Ectodermal cell (in vitro differentiated cells): ENCODE data around the gene POLR2E.

ENCODE experiments used
- H3K27ac ChIP-seq: 2 replicates; pipeline ENCODE4 v1.7.0; 2013; ENCODE audit warnings: mild to moderate bottlenecking, low read depth, low read length; ENCODE audit not compliant: insufficient read depth, poor library complexity, severe bottlenecking
- H3K27me3 ChIP-seq: 2 replicates; pipeline ENCODE4 v1.7.0; 2013; ENCODE audit warnings: mild to moderate bottlenecking, low read length; ENCODE audit not compliant: insufficient read depth, control insufficient read depth, poor library complexity, severe bottlenecking
- H3K36me3 ChIP-seq: one replicate; pipeline ENCODE4 v1.7.0; 2013; ENCODE audit warnings: low read length; ENCODE audit not compliant: control insufficient read depth, insufficient read depth
- H3K4me1 ChIP-seq: one replicate; pipeline ENCODE4 v1.7.0; 2013; ENCODE audit warnings: low read length; ENCODE audit not compliant: control insufficient read depth, insufficient read depth
- H3K4me3 ChIP-seq: 2 replicates; pipeline ENCODE4 v1.7.0; 2013; ENCODE audit warnings: low read depth, low read length, control low read depth; ENCODE audit not compliant: insufficient read depth
- H3K9me3 ChIP-seq: 2 replicates; pipeline ENCODE4 v1.7.0; 2013; ENCODE audit warnings: mild to moderate bottlenecking, low read length, moderate library complexity; ENCODE audit not compliant: control insufficient read depth
- WGBS, 2 experiments: methylation state at CpG; one replicate each; pipeline ENCODE4 v1.1.7; 2013; ENCODE audit warnings: missing lambda C conversion rate in 2 of 2; 5-methylcytosine and 5-hydroxymethylcytosine counted together

Gene POLR2E

DNA sequence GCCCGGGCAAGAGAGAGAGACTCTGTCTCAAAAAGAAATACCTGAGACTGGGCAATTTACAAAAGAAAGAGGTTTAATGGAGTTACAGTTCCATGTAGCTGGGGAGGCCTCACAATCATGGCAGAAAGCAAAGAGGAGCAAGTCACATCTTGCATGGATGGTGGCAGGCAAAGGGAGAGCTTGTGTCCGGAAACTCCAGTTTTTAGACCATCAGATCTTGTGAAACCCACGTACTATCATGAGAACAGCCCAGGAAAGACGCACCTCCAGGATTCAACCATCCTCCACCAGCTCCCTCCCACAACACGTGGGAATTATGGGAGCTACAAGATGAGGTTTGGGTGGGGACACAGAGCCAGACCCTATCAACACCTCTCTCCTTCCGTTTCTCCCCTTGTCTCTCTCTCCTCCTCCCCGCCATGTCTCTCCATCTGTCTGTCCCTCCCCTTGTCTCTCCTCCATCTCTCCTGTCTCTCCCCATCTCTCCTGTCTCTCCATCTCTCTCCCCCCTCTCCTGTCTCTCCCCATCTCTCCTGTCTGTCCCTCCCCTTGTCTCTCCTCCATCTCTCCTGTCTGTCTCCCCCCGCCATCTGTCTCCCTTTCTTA is 10.0 kb downstream of the POLR2E start:
- no peak overlapping the region for H3K4me3 ChIP-seq
- H3K27ac ChIP-seq = no peak overlapping the region
- no peaks in the 10 kb centered on the region for H3K27me3 ChIP-seq
- peaks cover 3% of the 10 kb centered on the region for H3K4me1 ChIP-seq
- H3K9me3 ChIP-seq = no peaks in the 10 kb centered on the region
- peaks cover 14% of the 10 kb centered on the region for H3K36me3 ChIP-seq
- 83 to 84% methylated on average over 8 of the region's 8 CpGs for WGBS, 2 experiments

DNA sequence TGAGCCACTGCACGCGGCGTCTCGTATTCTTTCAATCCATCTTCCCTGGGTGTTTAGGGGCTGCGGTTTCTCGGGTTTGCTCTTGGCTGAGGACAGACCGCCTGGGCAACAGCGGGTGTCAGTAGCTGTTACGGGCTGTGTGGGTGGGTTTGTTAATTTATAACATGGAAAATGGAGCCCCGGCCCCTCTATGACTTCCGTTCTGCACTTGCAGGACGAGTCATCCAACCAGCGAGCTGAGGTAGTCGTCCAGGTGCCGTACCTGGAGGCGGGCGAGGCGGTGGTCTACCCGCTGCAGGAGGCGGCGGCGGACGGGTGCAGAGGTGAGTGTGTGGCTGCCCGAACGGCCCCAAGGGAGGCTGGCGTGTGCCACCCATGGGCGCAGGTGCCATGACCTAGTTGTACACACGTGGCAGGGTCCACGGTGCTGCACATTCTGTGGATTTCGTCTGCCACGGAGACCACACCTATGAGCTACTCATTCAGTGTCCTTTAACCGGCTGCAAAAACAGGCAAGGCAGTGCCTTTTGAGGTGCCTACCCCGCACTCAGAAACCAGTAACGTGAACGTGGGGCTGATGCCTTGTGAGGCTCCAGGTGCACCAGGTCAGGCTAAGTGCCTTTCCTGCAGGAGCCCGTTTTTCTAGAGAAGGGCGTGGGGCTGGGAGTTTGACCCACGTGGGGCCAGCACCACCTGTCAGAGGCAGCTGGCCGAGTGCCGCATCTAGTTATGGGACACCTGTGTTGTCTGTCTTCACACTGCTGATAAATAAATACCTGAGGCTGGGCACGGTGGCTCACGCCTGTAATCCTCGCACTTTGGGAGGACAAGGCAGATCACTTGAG is 10.9 kb downstream of the POLR2E start:
- no peak overlapping the region for H3K4me3 ChIP-seq
- no peaks in the 10 kb centered on the region for H3K27me3 ChIP-seq
- no peaks in the 10 kb centered on the region for H3K9me3 ChIP-seq
- H3K4me1 ChIP-seq = peaks cover 3% of the 10 kb centered on the region
- WGBS, 2 experiments = 96 to 97% methylated on average over 43 of the region's 43 CpGs
- H3K36me3 ChIP-seq = peaks cover 13% of the 10 kb centered on the region
- H3K27ac ChIP-seq = no peak overlapping the region

DNA sequence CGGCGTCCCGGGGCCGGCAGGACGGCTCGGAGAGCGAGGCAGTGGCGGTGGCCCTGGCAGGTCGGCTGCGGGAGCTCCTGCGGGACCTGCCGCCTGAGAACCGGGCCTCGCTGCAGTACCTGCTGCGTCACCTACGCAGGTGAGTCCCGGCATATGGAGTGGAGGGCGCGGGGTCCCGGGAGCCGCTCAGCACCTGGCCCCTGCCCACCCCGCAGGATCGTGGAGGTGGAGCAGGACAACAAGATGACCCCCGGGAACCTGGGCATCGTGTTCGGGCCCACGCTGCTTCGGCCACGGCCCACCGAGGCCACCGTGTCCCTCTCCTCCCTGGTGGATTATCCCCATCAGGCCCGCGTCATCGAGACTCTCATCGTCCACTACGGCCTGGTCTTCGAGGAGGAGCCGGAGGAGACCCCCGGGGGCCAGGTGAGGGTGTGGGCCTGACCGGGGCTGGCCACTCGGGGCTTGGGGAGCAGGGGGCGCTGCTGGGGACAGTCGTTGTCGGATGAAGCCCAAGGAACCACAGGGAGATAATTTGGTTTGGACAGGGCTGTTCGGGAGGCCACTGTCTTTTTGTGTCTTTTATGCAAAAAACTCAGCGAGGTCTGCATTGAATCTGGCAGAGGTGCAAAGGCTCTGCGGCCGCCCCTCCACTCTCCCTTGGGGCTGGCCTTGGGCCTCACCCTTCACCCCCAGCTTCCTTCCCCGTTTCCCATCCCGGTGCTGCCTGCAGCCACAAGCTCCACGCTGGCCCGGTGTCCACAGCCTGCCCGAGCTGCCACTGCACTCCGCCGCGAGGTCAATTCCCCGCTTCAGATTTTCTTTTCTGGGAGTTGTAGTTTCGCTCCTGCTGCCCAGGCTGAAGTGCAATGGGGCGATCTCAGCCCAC is 12.0 kb downstream of the POLR2E start:
- Histone ChIP-seq H3K9me3 (no peaks in the 10 kb centered on the region), H3K27me3 (no peaks in the 10 kb centered on the region), H3K4me1 (peaks cover 3% of the 10 kb centered on the region), H3K4me3 (no peak overlapping the region), H3K27ac (no peak overlapping the region), H3K36me3 (peaks cover 8% of the 10 kb centered on the region)
- WGBS, 2 experiments = 94% methylated on average over 59 of the region's 59 CpGs

DNA sequence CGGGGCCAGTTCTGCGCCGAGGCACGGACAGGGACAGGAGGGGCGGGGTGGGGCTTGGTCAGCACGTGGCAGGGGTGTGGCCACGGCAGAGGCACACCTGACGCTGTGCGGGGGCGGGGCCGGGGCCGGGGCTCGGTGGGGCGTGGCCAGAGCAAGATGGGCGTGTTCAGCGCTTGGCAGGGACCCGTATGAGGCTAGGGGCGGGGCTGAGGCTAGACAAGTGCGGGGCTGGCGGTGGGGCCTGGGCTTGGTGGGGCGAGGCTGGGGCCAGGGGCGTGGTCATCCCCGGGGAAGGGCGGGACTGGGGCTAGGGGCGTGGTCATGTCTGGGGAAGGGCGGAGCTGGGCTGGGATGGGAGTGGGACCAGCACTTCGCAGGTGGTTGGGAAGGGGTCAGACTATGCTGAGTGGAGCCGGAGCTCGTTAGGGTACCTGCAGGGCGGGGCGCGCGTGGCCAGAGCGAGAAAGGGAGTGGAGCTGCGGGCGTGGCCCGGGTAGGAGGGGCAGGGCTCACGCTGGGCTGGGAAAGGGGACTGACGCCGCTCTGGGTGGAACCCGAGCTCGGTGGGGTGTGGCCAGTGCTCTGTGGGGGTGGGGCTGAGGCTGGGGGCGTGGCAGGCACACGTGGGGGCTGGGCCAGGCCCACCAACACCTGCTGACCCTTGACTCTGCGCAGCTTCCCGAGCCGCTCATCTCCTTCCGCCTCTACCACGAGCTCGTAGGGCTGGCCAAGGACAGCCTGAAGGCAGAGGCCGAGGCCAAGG is 12.8 kb downstream of the POLR2E start:
- H3K27me3 ChIP-seq = no peaks in the 10 kb centered on the region
- peaks cover 8% of the 10 kb centered on the region for H3K36me3 ChIP-seq
- H3K27ac ChIP-seq = no peak overlapping the region
- no peaks in the 10 kb centered on the region for H3K9me3 ChIP-seq
- no peak overlapping the region for H3K4me3 ChIP-seq
- peaks cover 3% of the 10 kb centered on the region for H3K4me1 ChIP-seq
- WGBS, 2 experiments = 37 to 49% methylated on average over 51 of the region's 51 CpGs

- Histone ChIP-seq H3K9me3 (no peaks in the 10 kb centered on the region), H3K4me1 (peaks cover 3% of the 10 kb centered on the region), H3K27ac (no peak overlapping the region), H3K27me3 (no peaks in the 10 kb centered on the region), H3K36me3 (peaks cover 8% of the 10 kb centered on the region), H3K4me3 (no peak overlapping the region)
- 87 to 88% methylated on average over 58 of the region's 58 CpGs for WGBS, 2 experiments
These were observed 13.6 kb downstream of the POLR2E start for GRCh38 chr19:1081301-1082164.

- peaks cover 8% of the 10 kb centered on the region for H3K36me3 ChIP-seq
- H3K4me1 ChIP-seq = peaks cover 3% of the 10 kb centered on the region
- 96% methylated on average over 50 of the region's 50 CpGs for WGBS, 2 experiments
These were observed 14.6 kb downstream of the POLR2E start for GRCh38 chr19:1080360-1081161.

DNA sequence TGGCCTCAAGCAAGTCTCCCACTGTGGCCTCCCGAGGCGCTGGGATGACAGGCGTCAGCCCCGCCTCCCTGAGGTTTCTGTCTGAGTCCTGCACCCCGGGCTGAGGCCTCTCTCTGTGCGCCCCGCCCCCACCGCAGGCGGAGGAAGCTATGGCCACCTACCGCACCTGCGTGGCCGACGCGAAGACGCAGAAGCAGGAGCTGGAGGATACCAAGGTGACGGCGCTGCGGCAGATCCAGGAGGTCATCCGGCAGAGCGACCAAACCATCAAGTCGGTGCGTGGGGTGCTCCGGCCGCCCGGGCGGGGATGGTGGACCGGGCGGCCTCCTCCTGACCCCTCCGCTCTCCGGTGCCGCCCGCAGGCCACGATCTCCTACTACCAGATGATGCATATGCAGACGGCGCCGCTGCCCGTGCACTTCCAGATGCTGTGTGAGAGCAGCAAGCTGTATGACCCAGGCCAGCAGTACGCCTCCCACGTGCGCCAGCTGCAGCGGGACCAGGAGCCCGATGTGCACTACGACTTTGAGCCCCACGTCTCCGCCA is 15.5 kb downstream of the POLR2E start:
- Histone ChIP-seq H3K27me3 (no peaks in the 10 kb centered on the region), H3K36me3 (peaks cover 9% of the 10 kb centered on the region), H3K4me3 (no peak overlapping the region), H3K27ac (no peak overlapping the region), H3K4me1 (peaks cover 3% of the 10 kb centered on the region), H3K9me3 (no peaks in the 10 kb centered on the region)
- WGBS, 2 experiments = 93 to 94% methylated on average over 45 of the region's 45 CpGs

More at GRCh38 chr19:1080360-1081161, 14.6 kb downstream of the POLR2E start:
- no peaks in the 10 kb centered on the region for H3K27me3 ChIP-seq
- H3K27ac ChIP-seq = no peak overlapping the region
- no peak overlapping the region for H3K4me3 ChIP-seq
- H3K9me3 ChIP-seq = no peaks in the 10 kb centered on the region

DNA sequence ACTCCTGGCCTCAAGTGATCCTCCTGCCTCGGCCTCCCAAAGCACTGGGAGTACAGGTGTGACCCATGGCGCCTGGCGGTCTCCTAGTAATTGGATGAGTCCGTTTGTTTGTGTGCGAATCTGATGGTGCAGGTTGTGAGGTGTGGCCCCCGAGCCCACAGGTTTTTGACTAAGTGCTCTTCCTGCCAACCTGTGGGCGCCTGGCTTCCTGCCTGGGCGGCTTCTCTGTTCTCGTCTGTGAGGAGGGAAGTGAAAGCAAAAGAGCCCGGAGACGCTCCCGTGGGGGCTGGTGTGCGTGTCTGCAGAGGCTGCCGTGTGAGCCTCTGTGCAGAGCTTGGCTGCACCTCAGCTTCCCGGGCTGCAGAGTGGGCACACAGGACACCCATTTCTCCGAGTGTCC is 18.2 kb downstream of the POLR2E start:
- 91 to 95% methylated on average over 16 of the region's 16 CpGs for WGBS, 2 experiments
- H3K36me3 ChIP-seq = peaks cover 9% of the 10 kb centered on the region

More for the DNA sequence above, 18.2 kb downstream of the POLR2E start:
- Histone ChIP-seq H3K27ac (no peak overlapping the region), H3K9me3 (no peaks in the 10 kb centered on the region), H3K4me1 (peaks cover 3% of the 10 kb centered on the region), H3K27me3 (peaks cover 2% of the 10 kb centered on the region), H3K4me3 (no peak overlapping the region)
